Measurements from ENCODE around the gene THSD4. TPM values are rescaled to one million over a fixed set of nuclear protein-coding genes. Genes with fewer than 3 reads are reported as not detected.

THSD4 gene
- total and polyA plus RNA-seq, 4 donors: 6.0 to 42.4 (median 18.5) TPM

- TF ChIP-seq CTCF (IDR thresholded peaks at IDR 0.05; ENCODE audit: control extremely low read depth, extremely low read depth): no peak
- Histone ChIP-seq H3K36me3 (ENCODE audit: control insufficient read depth in 4 of 4, insufficient read depth in 4 of 4, low read length in 4 of 4) (no peaks in the 10 kb centered on the region), H3K9me3 (ENCODE audit: control insufficient read depth in 4 of 4, insufficient read depth in 3 of 4, low read length in 3 of 4) (no peaks in the 10 kb centered on the region), H3K4me3 (no peak overlapping the region), H3K27me3 (ENCODE audit: control insufficient read depth in 3 of 3, insufficient read depth in 3 of 3, low read length in 2 of 3) (no peaks in the 10 kb centered on the region), H3K9ac (ENCODE audit: insufficient read depth in 1 of 2, low read length in 2 of 2) (no peak overlapping the region), H3K27ac (ENCODE audit: low read depth in 1 of 2, low read length in 1 of 2) (no peak overlapping the region), H3K4me1 (ENCODE audit: control insufficient read depth in 5 of 5, insufficient read depth in 5 of 5, low read length in 5 of 5) (peaks cover 0 to 3% (median 2%) of the 10 kb centered on the region in 5 donors)
- DNase-seq (no peak), ATAC-seq (ENCODE audit: insufficient read depth, low FRiP score) (no peak)
These were observed 43.7 kb upstream of the THSD4 start for GRCh38 chr15:71071529-71071928.

- Histone ChIP-seq H3K9ac (ENCODE audit: insufficient read depth in 1 of 2, low read length in 2 of 2) (no peak overlapping the region), H3K27me3 (ENCODE audit: control insufficient read depth in 3 of 3, insufficient read depth in 3 of 3, low read length in 2 of 3) (no peaks in the 10 kb centered on the region), H3K9me3 (ENCODE audit: control insufficient read depth in 4 of 4, insufficient read depth in 3 of 4, low read length in 3 of 4) (no peaks in the 10 kb centered on the region), H3K4me3 (no peak overlapping the region), H3K36me3 (ENCODE audit: control insufficient read depth in 4 of 4, insufficient read depth in 4 of 4, low read length in 4 of 4) (no peaks in the 10 kb centered on the region), H3K27ac (ENCODE audit: low read depth in 1 of 2, low read length in 1 of 2) (no peak overlapping the region), H3K4me1 (ENCODE audit: control insufficient read depth in 5 of 5, insufficient read depth in 5 of 5, low read length in 5 of 5) (peaks cover 0 to 2% (median 0%) of the 10 kb centered on the region in 5 donors)
- ATAC-seq (ENCODE audit: insufficient read depth, low FRiP score) (no peak), DNase-seq (no peak)
- no peak for TF ChIP-seq CTCF (IDR thresholded peaks at IDR 0.05; ENCODE audit: control extremely low read depth, extremely low read depth)
- WGBS, 2 donors: 93 to 94% methylated on average over 6 of the region's 6 CpGs
These were observed 42.8 kb upstream of the THSD4 start for GRCh38 chr15:71072423-71072822.

- no peak for ATAC-seq (ENCODE audit: insufficient read depth, low FRiP score)
- no peak for DNase-seq
- Histone ChIP-seq H3K27ac (ENCODE audit: low read depth in 1 of 2, low read length in 1 of 2) (no peak overlapping the region), H3K9me3 (ENCODE audit: control insufficient read depth in 4 of 4, insufficient read depth in 3 of 4, low read length in 3 of 4) (no peaks in the 10 kb centered on the region), H3K4me3 (no peak overlapping the region), H3K27me3 (ENCODE audit: control insufficient read depth in 3 of 3, insufficient read depth in 3 of 3, low read length in 2 of 3) (no peaks in the 10 kb centered on the region), H3K4me1 (ENCODE audit: control insufficient read depth in 5 of 5, insufficient read depth in 5 of 5, low read length in 5 of 5) (peaks cover 0 to 3% (median 3%) of the 10 kb centered on the region in 5 donors), H3K9ac (ENCODE audit: insufficient read depth in 1 of 2, low read length in 2 of 2) (no peak overlapping the region), H3K36me3 (ENCODE audit: control insufficient read depth in 4 of 4, insufficient read depth in 4 of 4, low read length in 4 of 4) (no peaks in the 10 kb centered on the region)
- 75 to 80% methylated on average over 6 of the region's 6 CpGs for whole genome bisulfite sequencing, 2 donors
- TF ChIP-seq CTCF (IDR thresholded peaks at IDR 0.05; ENCODE audit: control extremely low read depth, extremely low read depth): no peak
These were observed 36.6 kb upstream of the THSD4 start for GRCh38 chr15:71078506-71079207.

All from lung (tissue), 12 donors.